Measurements from ENCODE around the gene CEP72.

Gene CEP72

DNA sequence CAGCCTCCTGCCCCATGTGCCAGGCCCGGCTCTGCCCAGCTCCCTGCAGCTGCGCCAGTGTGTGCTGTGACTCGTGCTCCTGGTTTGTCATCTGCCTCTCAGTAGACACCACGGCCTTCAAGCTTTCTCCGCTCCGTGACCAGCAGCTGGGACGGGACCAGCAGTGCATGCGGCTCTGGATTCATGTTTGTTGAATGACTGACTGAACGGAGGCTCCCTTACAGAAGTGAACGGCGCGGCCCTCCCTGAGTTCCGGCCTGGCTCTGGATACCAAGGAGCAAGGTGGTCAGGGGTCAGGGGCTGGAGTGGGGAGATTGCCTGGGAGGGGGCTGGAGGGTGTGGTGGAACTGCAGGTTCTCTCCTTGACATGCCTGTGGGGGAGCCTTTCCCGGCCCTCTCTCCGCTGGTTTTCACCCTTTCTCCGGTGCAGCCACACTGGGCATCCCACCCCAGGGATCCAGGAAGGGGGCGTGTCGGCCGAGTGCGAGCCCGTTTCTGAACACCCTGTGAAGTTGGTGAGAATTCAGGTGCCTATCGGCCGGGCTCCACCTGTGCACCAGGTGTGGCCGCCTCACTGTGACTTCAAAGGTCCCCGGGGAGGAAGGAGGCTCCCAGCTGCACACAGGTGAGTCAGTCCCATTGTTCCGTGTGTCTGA is 11.1 kb upstream of the CEP72 start:
- TF ChIP-seq TCF12 (IDR thresholded peaks at IDR 0.05; ENCODE audit: low read depth) (peak; percentile 93), FOXM1 (IDR thresholded peaks at IDR 0.05; ENCODE audit: borderline replicate concordance, low read depth) (no peak), CREB1 (IDR thresholded peaks at IDR 0.05; ENCODE audit: low read depth) (no peak), NFIC (IDR thresholded peaks at IDR 0.05) (no peak), EP300 (IDR thresholded peaks at IDR 0.05; ENCODE audit: borderline replicate concordance) (peak; percentile 70), CEBPB (IDR thresholded peaks at IDR 0.05) (no peak)
- TF ChIP-seq, protein P1, sequence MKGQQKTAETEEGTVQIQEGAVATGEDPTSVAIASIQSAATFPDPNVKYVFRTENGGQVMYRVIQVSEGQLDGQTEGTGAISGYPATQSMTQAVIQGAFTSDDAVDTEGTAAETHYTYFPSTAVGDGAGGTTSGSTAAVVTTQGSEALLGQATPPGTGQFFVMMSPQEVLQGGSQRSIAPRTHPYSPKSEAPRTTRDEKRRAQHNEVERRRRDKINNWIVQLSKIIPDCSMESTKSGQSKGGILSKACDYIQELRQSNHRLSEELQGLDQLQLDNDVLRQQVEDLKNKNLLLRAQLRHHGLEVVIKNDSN (IDR thresholded peaks at IDR 0.05) = no peak
- TF ChIP-seq, protein P2, sequence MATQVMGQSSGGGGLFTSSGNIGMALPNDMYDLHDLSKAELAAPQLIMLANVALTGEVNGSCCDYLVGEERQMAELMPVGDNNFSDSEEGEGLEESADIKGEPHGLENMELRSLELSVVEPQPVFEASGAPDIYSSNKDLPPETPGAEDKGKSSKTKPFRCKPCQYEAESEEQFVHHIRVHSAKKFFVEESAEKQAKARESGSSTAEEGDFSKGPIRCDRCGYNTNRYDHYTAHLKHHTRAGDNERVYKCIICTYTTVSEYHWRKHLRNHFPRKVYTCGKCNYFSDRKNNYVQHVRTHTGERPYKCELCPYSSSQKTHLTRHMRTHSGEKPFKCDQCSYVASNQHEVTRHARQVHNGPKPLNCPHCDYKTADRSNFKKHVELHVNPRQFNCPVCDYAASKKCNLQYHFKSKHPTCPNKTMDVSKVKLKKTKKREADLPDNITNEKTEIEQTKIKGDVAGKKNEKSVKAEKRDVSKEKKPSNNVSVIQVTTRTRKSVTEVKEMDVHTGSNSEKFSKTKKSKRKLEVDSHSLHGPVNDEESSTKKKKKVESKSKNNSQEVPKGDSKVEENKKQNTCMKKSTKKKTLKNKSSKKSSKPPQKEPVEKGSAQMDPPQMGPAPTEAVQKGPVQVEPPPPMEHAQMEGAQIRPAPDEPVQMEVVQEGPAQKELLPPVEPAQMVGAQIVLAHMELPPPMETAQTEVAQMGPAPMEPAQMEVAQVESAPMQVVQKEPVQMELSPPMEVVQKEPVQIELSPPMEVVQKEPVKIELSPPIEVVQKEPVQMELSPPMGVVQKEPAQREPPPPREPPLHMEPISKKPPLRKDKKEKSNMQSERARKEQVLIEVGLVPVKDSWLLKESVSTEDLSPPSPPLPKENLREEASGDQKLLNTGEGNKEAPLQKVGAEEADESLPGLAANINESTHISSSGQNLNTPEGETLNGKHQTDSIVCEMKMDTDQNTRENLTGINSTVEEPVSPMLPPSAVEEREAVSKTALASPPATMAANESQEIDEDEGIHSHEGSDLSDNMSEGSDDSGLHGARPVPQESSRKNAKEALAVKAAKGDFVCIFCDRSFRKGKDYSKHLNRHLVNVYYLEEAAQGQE (IDR thresholded peaks at IDR 0.05; ENCODE audit: low read depth) = no peak

DNA sequence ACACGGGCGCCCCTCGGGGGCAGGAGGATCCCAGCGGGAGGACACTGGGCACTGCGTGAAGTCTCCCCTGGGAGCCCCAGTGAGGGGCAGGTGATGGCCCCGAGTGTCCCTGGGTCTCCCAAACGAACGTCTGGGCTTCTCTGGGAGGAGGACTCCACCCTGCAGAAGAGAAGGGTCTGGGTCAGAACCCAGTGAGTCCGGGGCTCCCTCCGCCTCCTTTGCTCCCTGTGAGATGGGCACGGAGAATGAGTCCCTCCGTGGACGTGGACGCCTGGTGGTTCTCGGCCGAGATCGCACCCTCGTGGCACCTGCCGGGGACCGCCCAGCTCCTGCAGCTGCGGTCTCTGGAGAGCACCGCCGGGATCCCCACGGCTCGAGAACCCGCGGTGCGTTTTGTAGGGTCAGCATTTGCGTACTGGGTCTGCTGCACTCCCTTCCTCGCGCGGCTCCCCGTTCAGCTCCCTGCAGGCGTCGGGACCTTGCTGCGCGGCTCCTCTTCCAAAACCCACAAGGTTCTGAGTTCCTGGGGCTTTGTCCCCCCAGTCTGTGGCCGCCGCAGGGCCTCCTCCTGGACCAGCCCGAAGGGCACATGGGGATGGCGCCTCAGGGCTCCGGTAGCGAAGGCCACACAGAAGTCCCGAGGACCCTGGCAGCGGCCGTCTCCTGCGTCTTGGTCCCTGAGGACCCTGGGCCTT is 10.2 kb upstream of the CEP72 start:
- TF ChIP-seq, protein P3, sequence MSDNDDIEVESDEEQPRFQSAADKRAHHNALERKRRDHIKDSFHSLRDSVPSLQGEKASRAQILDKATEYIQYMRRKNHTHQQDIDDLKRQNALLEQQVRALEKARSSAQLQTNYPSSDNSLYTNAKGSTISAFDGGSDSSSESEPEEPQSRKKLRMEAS (IDR thresholded peaks at IDR 0.05) = no peak
- TF ChIP-seq EP300 (IDR thresholded peaks at IDR 0.05; ENCODE audit: borderline replicate concordance) = no peak
- TF ChIP-seq TAF1 (IDR thresholded peaks at IDR 0.05; ENCODE audit: low read depth) = no peak
- TF ChIP-seq FOXM1 (IDR thresholded peaks at IDR 0.05; ENCODE audit: borderline replicate concordance, low read depth) = no peak
- TF ChIP-seq, protein P1 (IDR thresholded peaks at IDR 0.05) = no peak
- TF ChIP-seq TEAD4 (IDR thresholded peaks at IDR 0.05) = no peak
- no peak for TF ChIP-seq YY1 (IDR thresholded peaks at IDR 0.05; ENCODE audit: low read depth)
- no peak for TF ChIP-seq ZBTB7A (IDR thresholded peaks at IDR 0.05; ENCODE audit: low read depth)
- TF ChIP-seq, protein P2 (IDR thresholded peaks at IDR 0.05; ENCODE audit: low read depth) = no peak
- TF ChIP-seq CEBPB (IDR thresholded peaks at IDR 0.05) = no peak
- TF ChIP-seq NFIC (IDR thresholded peaks at IDR 0.05) = no peak
- TF ChIP-seq CREB1 (IDR thresholded peaks at IDR 0.05; ENCODE audit: low read depth) = no peak
- TF ChIP-seq RAD21 (IDR thresholded peaks at IDR 0.05; ENCODE audit: low read depth) = no peak
- no peak for TF ChIP-seq EGR1 (IDR thresholded peaks at IDR 0.05)
- no peak for TF ChIP-seq TCF12 (IDR thresholded peaks at IDR 0.05; ENCODE audit: low read depth)

DNA sequence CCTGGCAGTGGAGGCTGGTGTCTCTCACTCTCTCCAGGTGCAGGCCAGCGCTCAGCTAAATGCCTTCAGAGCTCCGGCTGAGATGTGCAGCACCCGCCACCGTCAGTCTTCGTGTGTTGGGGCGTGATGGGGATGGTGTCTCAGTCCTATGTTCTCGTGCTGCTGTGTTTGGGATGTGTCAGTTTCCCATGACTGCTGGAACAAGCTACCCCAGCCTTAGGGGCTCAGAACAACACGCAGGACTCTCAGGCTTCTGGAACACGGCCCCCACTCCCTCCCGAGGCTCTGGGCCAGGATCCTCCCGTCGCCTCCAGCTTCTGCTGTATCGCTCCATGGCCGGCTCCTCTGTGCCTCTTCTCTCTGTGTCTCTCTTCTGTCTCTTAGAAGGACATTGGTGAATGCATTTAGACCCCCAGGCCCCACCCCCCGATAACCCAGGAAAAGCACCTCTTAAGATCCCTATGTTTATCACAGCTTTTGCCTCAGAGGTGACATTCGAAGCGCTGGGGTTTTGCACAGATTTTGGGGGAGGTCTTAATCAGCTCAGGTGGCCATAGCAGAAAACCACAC is 9.6 kb upstream of the CEP72 start:
- TF ChIP-seq, protein P1 (IDR thresholded peaks at IDR 0.05) = no peak
- no peak for TF ChIP-seq YY1 (IDR thresholded peaks at IDR 0.05; ENCODE audit: low read depth)
- TF ChIP-seq, protein P3 (IDR thresholded peaks at IDR 0.05) = no peak
- no peak for TF ChIP-seq CREB1 (IDR thresholded peaks at IDR 0.05; ENCODE audit: low read depth)
- TF ChIP-seq TCF12 (IDR thresholded peaks at IDR 0.05; ENCODE audit: low read depth) = no peak
- TF ChIP-seq, protein P2 (IDR thresholded peaks at IDR 0.05; ENCODE audit: low read depth) = no peak
- no peak for TF ChIP-seq EP300 (IDR thresholded peaks at IDR 0.05; ENCODE audit: borderline replicate concordance)
- no peak for TF ChIP-seq TEAD4 (IDR thresholded peaks at IDR 0.05)
- no peak for TF ChIP-seq NFIC (IDR thresholded peaks at IDR 0.05)
- no peak for TF ChIP-seq CEBPB (IDR thresholded peaks at IDR 0.05)
- TF ChIP-seq TAF1 (IDR thresholded peaks at IDR 0.05; ENCODE audit: low read depth) = no peak
- TF ChIP-seq RAD21 (IDR thresholded peaks at IDR 0.05; ENCODE audit: low read depth) = no peak
- no peak for TF ChIP-seq FOXM1 (IDR thresholded peaks at IDR 0.05; ENCODE audit: borderline replicate concordance, low read depth)
- TF ChIP-seq EGR1 (IDR thresholded peaks at IDR 0.05) = no peak
- TF ChIP-seq ZBTB7A (IDR thresholded peaks at IDR 0.05; ENCODE audit: low read depth) = no peak

Measured in Ishikawa (cell line).